HG02798 (cell line): ENCODE data around the gene DCAKD.

Experiments
- ATAC-seq: cut with Tn5 transposase; IDR thresholded peaks from one replicate; pipeline ENCODE4 v1.9.1; 2021; ENCODE audit warnings: mild to moderate bottlenecking; ENCODE audit not compliant: unreplicated experiment, poor library complexity

Gene DCAKD

DNA sequence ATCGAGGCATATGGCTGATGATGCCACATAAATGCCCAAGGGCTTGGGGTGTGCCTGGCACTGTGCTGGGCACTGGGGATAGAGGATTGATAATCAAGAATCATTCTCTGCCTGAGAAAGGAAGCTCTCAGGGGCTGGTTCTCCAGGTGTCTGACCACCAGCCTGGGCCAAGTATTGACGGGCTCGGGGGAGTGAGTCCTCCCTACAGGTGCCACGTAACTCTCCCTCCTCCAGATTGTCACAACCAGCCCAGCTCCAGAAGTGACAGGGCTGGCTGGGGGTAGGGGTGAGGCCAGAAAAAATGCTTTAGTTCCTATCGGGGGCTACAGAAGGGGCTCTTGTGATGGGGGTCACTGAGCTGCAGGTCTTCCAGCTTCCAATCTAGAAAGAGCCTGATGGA lies 72.6 kb downstream of the DCAKD start:
- ATAC-seq, result no peak

- no peak for ATAC-seq
Observed at GRCh38 chr17:44977814-44978550, 73.5 kb downstream of the DCAKD start.

GRCh38 chr17:44977065-44977464 lies 74.4 kb downstream of the DCAKD start:
- no peak for ATAC-seq

DNA sequence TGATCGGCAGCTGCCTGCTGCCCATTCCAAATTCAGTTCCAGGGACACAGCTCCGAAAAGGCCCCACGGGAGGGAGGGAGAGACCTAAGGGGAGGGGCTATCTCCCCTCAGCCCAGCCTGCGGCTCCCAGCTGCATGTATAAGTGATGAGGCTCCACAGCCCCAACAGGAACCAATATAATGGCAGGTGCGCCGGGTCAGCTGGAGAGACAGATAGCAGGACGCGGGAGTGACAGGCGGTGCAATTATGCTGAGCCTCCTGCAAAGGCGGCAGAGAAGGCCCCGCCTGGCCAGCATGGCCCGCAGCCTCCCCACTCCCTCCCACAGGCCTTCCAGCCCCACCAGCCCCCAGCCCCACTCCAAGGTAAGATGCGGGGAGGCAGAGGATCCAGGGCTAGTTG lies 75.2 kb downstream of the DCAKD start:
- no peak for ATAC-seq
